Measurements from ENCODE around the gene UBE2F. TPM values are rescaled to one million over a fixed set of nuclear protein-coding genes. Genes with fewer than 3 reads are reported as not detected.

The UBE2F gene
- total RNA-seq, 2 experiments from 2014 or later = 19.9 to 27.1 TPM

DNA sequence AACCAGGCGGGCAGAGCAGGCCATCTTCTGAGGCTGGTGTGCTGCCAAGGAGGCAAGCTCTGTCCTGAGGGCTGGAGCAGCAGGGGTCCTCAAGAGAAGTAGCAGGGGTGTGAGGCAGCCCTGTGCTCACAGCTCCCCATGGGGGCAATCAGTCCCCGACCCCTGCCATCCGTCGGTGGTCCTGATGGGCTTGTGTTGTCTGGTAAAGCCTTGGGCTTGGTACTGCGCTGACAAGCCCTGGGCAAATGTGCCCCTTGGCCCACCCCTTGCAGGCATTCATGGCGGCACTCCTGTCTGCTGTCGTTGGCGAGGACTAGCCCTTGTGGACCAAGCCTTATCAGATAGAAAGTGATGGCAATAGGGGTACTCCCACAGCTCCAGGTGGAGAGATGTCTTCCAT, 71.4 kb downstream of the UBE2F start:
- intact Hi-C loops (cut with micrococcal nuclease; ENCODE audit: unreplicated experiment) = no loop called here
- CTCF ChIA-PET (ENCODE audit: unreplicated experiment) = no interaction called here
- no peaks in the 10 kb centered on the region for H3K9me2 ChIP-seq (ENCODE audit: insufficient read depth, low read length)
- no peaks in the 10 kb centered on the region for H4K20me1 ChIP-seq (ENCODE audit: insufficient read depth, low read length)
- TF ChIP-seq CTCF (conservative IDR thresholded peaks at IDR 0.05; ENCODE audit: low read length) = no peak
- TF ChIP-seq EZH2phosphoT487 (IDR thresholded peaks at IDR 0.05; ENCODE audit: borderline replicate concordance, low read depth, low read length) = no peak
- DNase-seq (ENCODE audit: low spot score) = no peak
- POLR2A ChIA-PET = interaction anchor here (1.0 kb wide), 1 partner anchor 61 kb away, joined by 3 read pairs; no protein-coding TSS in a partner anchor
- H3K79me2 ChIP-seq (ENCODE audit: insufficient read depth, low read depth, low read length) = no peaks in the 10 kb centered on the region
- no peak overlapping the region for H3K27ac ChIP-seq (ENCODE audit: low read depth, low read length, poor library complexity, severe bottlenecking)
- H3K9me3 ChIP-seq (ENCODE audit: low read length) = no peaks in the 10 kb centered on the region
- H3K36me3 ChIP-seq (ENCODE audit: insufficient read depth, low read length) = no peaks in the 10 kb centered on the region
- H3K4me1 ChIP-seq (ENCODE audit: insufficient read depth, low read length, poor library complexity, severe bottlenecking) = no peaks in the 10 kb centered on the region
- H2AFZ ChIP-seq (ENCODE audit: low read length) = no peak overlapping the region
- no TSS peak for BruUV-seq (replicated peaks)
- H3K4me3 ChIP-seq (ENCODE audit: low read depth, low read length, poor library complexity, severe bottlenecking) = no peak overlapping the region
- no peak overlapping the region for H3K4me2 ChIP-seq (ENCODE audit: low read length)

DNA sequence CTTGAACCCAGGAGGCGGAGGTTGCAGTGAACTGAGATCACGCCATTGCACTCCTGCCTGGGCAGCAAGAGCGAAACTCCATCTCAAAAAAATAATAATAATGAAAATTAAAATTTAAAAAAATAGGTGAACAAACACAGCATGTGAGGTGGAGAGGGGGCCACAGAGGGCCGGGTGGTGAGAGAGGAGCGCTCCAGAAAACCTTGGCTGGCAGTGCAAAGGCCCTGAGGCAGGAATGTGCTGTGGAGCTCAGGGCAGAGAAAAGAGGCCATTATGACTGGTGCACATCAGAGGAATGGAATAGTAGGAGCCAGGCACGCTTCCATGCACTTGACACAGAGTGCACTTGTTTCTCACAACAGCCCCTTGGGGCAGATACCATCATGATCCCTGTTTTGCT, 72.3 kb downstream of the UBE2F start:
- Histone ChIP-seq H3K4me3 (ENCODE audit: low read depth, low read length, poor library complexity, severe bottlenecking) (no peak overlapping the region), H3K4me1 (ENCODE audit: insufficient read depth, low read length, poor library complexity, severe bottlenecking) (no peaks in the 10 kb centered on the region), H3K9me3 (ENCODE audit: low read length) (no peaks in the 10 kb centered on the region), H3K36me3 (ENCODE audit: insufficient read depth, low read length) (no peaks in the 10 kb centered on the region), H3K9me2 (ENCODE audit: insufficient read depth, low read length) (no peaks in the 10 kb centered on the region), H2AFZ (ENCODE audit: low read length) (no peak overlapping the region), H3K79me2 (ENCODE audit: insufficient read depth, low read depth, low read length) (no peaks in the 10 kb centered on the region), H3K27ac (ENCODE audit: low read depth, low read length, poor library complexity, severe bottlenecking) (no peak overlapping the region), H4K20me1 (ENCODE audit: insufficient read depth, low read length) (no peaks in the 10 kb centered on the region), H3K4me2 (ENCODE audit: low read length) (no peak overlapping the region)
- POLR2A ChIA-PET = no interaction called here
- intact Hi-C loops (cut with micrococcal nuclease; ENCODE audit: unreplicated experiment) = no loop called here
- no peak for DNase-seq (ENCODE audit: low spot score)
- TF ChIP-seq CTCF (conservative IDR thresholded peaks at IDR 0.05; ENCODE audit: low read length) (no peak), EZH2phosphoT487 (IDR thresholded peaks at IDR 0.05; ENCODE audit: borderline replicate concordance, low read depth, low read length) (no peak)
- CTCF ChIA-PET (ENCODE audit: unreplicated experiment) = no interaction called here
- BruUV-seq (replicated peaks) = no TSS peak

DNA sequence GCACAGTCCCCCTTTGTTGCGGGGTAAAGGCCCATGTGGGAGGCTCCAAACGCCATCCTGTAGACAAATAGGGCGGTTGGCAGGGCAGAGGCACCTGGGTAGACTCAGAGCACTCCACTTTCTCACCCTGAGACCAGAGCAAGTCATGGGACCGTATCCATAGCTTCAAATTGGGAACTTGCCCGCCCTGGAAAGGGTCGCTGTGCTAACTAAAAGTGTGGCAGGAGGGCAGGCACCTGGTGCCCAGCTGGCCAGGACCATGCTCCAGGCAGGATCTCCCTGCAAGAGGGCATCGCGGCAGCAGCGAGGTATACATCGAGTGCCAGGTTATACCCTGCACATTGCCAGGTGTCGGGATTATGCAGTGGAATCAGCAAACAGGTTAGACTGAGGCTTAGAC, 73.2 kb downstream of the UBE2F start:
- no peaks in the 10 kb centered on the region for H3K9me3 ChIP-seq (ENCODE audit: low read length)
- H3K4me2 ChIP-seq (ENCODE audit: low read length) = no peak overlapping the region
- POLR2A ChIA-PET = no interaction called here
- TF ChIP-seq CTCF (conservative IDR thresholded peaks at IDR 0.05; ENCODE audit: low read length) = no peak
- no peak for TF ChIP-seq EZH2phosphoT487 (IDR thresholded peaks at IDR 0.05; ENCODE audit: borderline replicate concordance, low read depth, low read length)
- CTCF ChIA-PET (ENCODE audit: unreplicated experiment) = no interaction called here
- no peak overlapping the region for H3K4me3 ChIP-seq (ENCODE audit: low read depth, low read length, poor library complexity, severe bottlenecking)
- BruUV-seq (replicated peaks) = no TSS peak
- H3K9me2 ChIP-seq (ENCODE audit: insufficient read depth, low read length) = no peaks in the 10 kb centered on the region
- no peaks in the 10 kb centered on the region for H3K4me1 ChIP-seq (ENCODE audit: insufficient read depth, low read length, poor library complexity, severe bottlenecking)
- H2AFZ ChIP-seq (ENCODE audit: low read length) = no peak overlapping the region
- DNase-seq (ENCODE audit: low spot score) = no peak
- no peaks in the 10 kb centered on the region for H4K20me1 ChIP-seq (ENCODE audit: insufficient read depth, low read length)
- no peaks in the 10 kb centered on the region for H3K79me2 ChIP-seq (ENCODE audit: insufficient read depth, low read depth, low read length)
- intact Hi-C loops (cut with micrococcal nuclease; ENCODE audit: unreplicated experiment) = no loop called here
- no peaks in the 10 kb centered on the region for H3K36me3 ChIP-seq (ENCODE audit: insufficient read depth, low read length)
- no peak overlapping the region for H3K27ac ChIP-seq (ENCODE audit: low read depth, low read length, poor library complexity, severe bottlenecking)
